SK-N-SH (cell line): ENCODE results near the gene PTBP1. TPM values are rescaled to one million over a fixed set of nuclear protein-coding genes. Genes with fewer than 3 reads are reported as not detected.

Source experiments
- CTCF ChIA-PET: fragments of 300-600, 350-600 bp; formaldehyde crosslinking; extraction: SDS; loops from one replicate; lab custom pipeline; 2021; lab: Yijun Ruan, JAX
- POLR2A ChIA-PET: fragments of 350-600 bp; sonication (Branson Sonifier 250); formaldehyde crosslinking; extraction: SDS; loops from one replicate; lab custom pipeline; 2020; ENCODE audit warnings: antibody characterized with exemption, inconsistent platforms; lab: Yijun Ruan, JAX
- DNase-seq: peaks from one replicate; pipeline ENCODE4 v3.0.0; 2012
- H2AFZ ChIP-seq: fragments of 200-600 bp; sonication (generic); 2 replicates; pipeline ENCODE4 v1.8.1; 2016; ENCODE audit warnings: antibody characterized with exemption, mild to moderate bottlenecking, low read depth
- H3F3A ChIP-seq: fragments of 200-600 bp; sonication (generic); replicated peaks from 2 replicates; pipeline ENCODE3; 2016; ENCODE audit warnings: antibody characterized with exemption, mild to moderate bottlenecking; ENCODE audit not compliant: insufficient read depth
- H3K27ac ChIP-seq, 2 experiments: fragments of 200-500 bp in 1 of 2; fragments of 200-600 bp in 1 of 2; sonication (Bioruptor generic) in 1 of 2; sonication (generic), shearing (Covaris generic) in 1 of 2; 2 replicates each; pipeline versions ENCODE4 v1.5.1 to v1.6.1; 2014 to 2016; ENCODE audit warnings: low read depth in 2 of 2, inconsistent platforms in 1 of 2, low read length in 1 of 2, mild to moderate bottlenecking in 1 of 2, mixed read lengths in 1 of 2
- H3K27me3 ChIP-seq: fragments of 200-600 bp; sonication (generic), shearing (Covaris generic); 2 replicates; pipeline ENCODE4 v1.6.1; 2016; ENCODE audit warnings: mixed run types; ENCODE audit not compliant: insufficient read depth
- H3K36me3 ChIP-seq, 2 experiments: fragments of 200-500 bp in 1 of 2; fragments of 200-600 bp in 1 of 2; sonication (Bioruptor generic) in 1 of 2; sonication (generic) in 1 of 2; replicated peaks in 1 of 2; 2 replicates each; pipeline versions ENCODE3 to v1.5.1; 2014 to 2016; ENCODE audit warnings: low read length in 1 of 2, mild to moderate bottlenecking in 1 of 2; ENCODE audit not compliant: insufficient read depth in 2 of 2, control insufficient read depth in 1 of 2
- H3K4me1 ChIP-seq, 2 experiments: fragments of 200-500 bp in 1 of 2; fragments of 200-600 bp in 1 of 2; sonication (Bioruptor generic) in 1 of 2; sonication (generic), shearing (Covaris generic) in 1 of 2; 2 replicates each; pipeline versions ENCODE4 v1.5.1 to v1.6.1; 2014 to 2016; ENCODE audit warnings: low read depth in 1 of 2, low read length in 1 of 2, mixed run types in 1 of 2; ENCODE audit not compliant: insufficient read depth in 2 of 2, control insufficient read depth in 1 of 2
- H3K4me2 ChIP-seq: fragments of 200-600 bp; sonication (generic), shearing (Covaris generic); 2 replicates; pipeline ENCODE4 v1.6.1; 2017; ENCODE audit warnings: mixed run types
- H3K4me3 ChIP-seq, 2 experiments: fragments of 200-500 bp in 1 of 2; fragments of 200-600 bp in 1 of 2; sonication (Bioruptor generic) in 1 of 2; sonication (generic), shearing (Covaris generic) in 1 of 2; 2 replicates each; pipeline versions ENCODE4 v1.5.1 to v1.8.1; 2014 to 2016; ENCODE audit warnings: low read depth in 2 of 2, inconsistent platforms in 1 of 2, low read length in 1 of 2, mild to moderate bottlenecking in 1 of 2, mixed read lengths in 1 of 2, moderate library complexity in 1 of 2
- H3K79me2 ChIP-seq: fragments of 200-600 bp; sonication (generic); 2 replicates; pipeline ENCODE4 v1.8.1; 2017; ENCODE audit warnings: mild to moderate bottlenecking; ENCODE audit not compliant: insufficient read depth
- H3K9ac ChIP-seq: fragments of 200-600 bp; sonication (generic); 2 replicates; pipeline ENCODE4 v1.6.1; 2017; ENCODE audit warnings: mixed run types
- H3K9me2 ChIP-seq: fragments of 200-600 bp; sonication (generic); 2 replicates; pipeline ENCODE4 v1.6.1; 2017; ENCODE audit warnings: mixed run types
- H3K9me3 ChIP-seq: fragments of 200-600 bp; sonication (generic); 2 replicates; pipeline ENCODE4 v1.6.1; 2017; ENCODE audit warnings: mixed run types, mild to moderate bottlenecking, moderate library complexity
- H4K20me1 ChIP-seq: fragments of 200-600 bp; sonication (generic); 2 replicates; pipeline ENCODE4 v1.6.1; 2017; ENCODE audit warnings: mild to moderate bottlenecking, mixed run types; ENCODE audit not compliant: insufficient read depth
- ELF1 ChIP-seq: IDR thresholded peaks from 2 replicates; pipeline ENCODE4 v1.4.0; 2012
- EP300 ChIP-seq, 2 experiments: IDR thresholded peaks; 2 replicates each; pipeline versions ENCODE4 v1.4.0 to v1.6.1; 2012; ENCODE audit warnings: borderline replicate concordance in 1 of 2, low read depth in 1 of 2, low read length in 1 of 2
- EZH2phosphoT487 ChIP-seq: fragments of 200-600 bp; sonication (generic); IDR thresholded peaks from 2 replicates; pipeline ENCODE4 v1.6.1; 2017; ENCODE audit warnings: low read depth, mixed run types, mild to moderate bottlenecking, antibody characterized with exemption, moderate library complexity, borderline replicate concordance
- FOXM1 ChIP-seq: IDR thresholded peaks from 2 replicates; pipeline ENCODE4 v1.4.0; 2012; ENCODE audit warnings: low read depth, mild to moderate bottlenecking
- GATA2 ChIP-seq: sonication (generic); formaldehyde crosslinking; IDR thresholded peaks from 2 replicates; pipeline ENCODE4 v1.5.0; 2020; ENCODE audit warnings: mild to moderate bottlenecking, missing genetic modification reagents
- JUND ChIP-seq: IDR thresholded peaks from 2 replicates; pipeline ENCODE4 v1.4.0; 2012
- MXI1 ChIP-seq: IDR thresholded peaks from 2 replicates; pipeline ENCODE4 v1.6.1; 2012; ENCODE audit warnings: mild to moderate bottlenecking, low read depth, low read length, improper control_type of control experiment
- POLR2AphosphoS5 ChIP-seq: IDR thresholded peaks from 2 replicates; pipeline ENCODE4 v1.6.1; 2012; ENCODE audit warnings: low read depth, low read length
- RAD21 ChIP-seq: IDR thresholded peaks from 2 replicates; pipeline ENCODE4 v1.6.1; 2012; ENCODE audit warnings: mild to moderate bottlenecking, low read length
- SMC3 ChIP-seq: IDR thresholded peaks from 2 replicates; pipeline ENCODE4 v1.6.1; 2012; ENCODE audit warnings: low read depth, low read length, improper control_type of control experiment
- WGBS: methylation state at CpG from one replicate; pipeline ENCODE4 v1.1.6; 2017; ENCODE audit warnings: low lambda C conversion rate; 5-methylcytosine and 5-hydroxymethylcytosine counted together
- polyA plus RNA-seq, 3 experiments: library from polyadenylated mRNA; depleted of rRNA; stranded (reverse); fragments of >200 nt; gene quantifications; 2 replicates each; pipeline ENCODE4 v1.2.3, GENCODE V29; 2012
- TF ChIP-seq, protein P1 (sequence below): fragments of 150-350 bp; IDR thresholded peaks from 2 replicates; pipeline ENCODE4 v1.6.1; 2017; ENCODE audit warnings: antibody characterized with exemption, low read length, low read depth, borderline replicate concordance
- TF ChIP-seq, protein P2 (sequence below): IDR thresholded peaks from 2 replicates; pipeline ENCODE4; 2012
- TF ChIP-seq, protein P3 (sequence below): fragments of 150-350 bp; IDR thresholded peaks from 2 replicates; pipeline ENCODE4 v1.6.1; 2016; ENCODE audit warnings: mild to moderate bottlenecking, low read depth, low read length
- TF ChIP-seq, protein P4 (sequence below): fragments of 200-600 bp; sonication (generic); IDR thresholded peaks from 2 replicates; pipeline ENCODE4 v1.6.1; 2017; ENCODE audit warnings: antibody characterized with exemption, mild to moderate bottlenecking, moderate library complexity
- TF ChIP-seq, protein P5 (sequence below): IDR thresholded peaks from 2 replicates; pipeline ENCODE4 v1.4.0; 2012; ENCODE audit warnings: low read depth
- TF ChIP-seq, protein P6 (sequence below): IDR thresholded peaks from 2 replicates; pipeline ENCODE4 v1.4.0; 2012; ENCODE audit warnings: low read depth, borderline replicate concordance
- TF ChIP-seq, protein P7 (sequence below): IDR thresholded peaks from 2 replicates; pipeline ENCODE4 v1.4.0; 2012; ENCODE audit warnings: low read depth, borderline replicate concordance

PTBP1 gene
- polyA plus RNA-seq, 1 of the 3 experiments (the other 2 are of a cell fraction): 243 TPM

DNA sequence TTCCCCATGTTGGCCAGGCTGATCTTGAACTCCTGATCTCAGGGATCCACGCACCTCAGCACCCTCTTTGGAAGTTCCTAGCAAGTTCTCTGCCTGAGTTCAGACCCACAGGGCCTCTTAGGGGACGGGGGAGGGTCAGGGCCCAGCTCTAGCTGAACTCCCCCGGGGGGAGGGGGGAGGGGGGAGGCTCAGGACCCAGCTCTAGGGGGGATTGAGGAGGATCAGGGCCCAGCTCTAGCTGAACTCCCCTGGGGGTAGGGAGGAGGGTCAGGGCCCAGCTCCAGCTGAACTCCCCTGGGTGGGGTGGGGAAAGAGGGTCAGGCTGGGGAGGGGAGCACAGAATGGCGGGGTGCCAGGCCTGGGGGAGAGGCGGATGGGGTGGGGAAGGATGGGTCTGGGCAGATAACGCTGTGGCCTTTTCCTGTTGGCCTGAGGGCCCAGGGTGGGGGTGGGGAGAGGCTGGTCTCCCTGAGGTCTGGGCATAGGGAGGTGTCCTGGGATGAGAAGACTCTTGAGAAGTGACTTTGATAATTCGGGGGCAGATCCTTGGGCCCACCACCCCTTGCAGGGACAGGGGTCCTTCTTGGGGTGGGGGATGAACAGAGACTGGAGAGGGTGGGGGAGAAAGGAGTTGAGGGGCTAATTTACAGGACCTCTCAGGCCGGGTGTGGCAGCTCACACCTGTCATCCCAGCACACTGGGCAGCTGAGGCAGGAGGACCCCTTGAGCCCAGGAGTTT is 5.5 kb upstream of the PTBP1 start:
- CTCF ChIA-PET: interaction anchor here (1.0 to 1.7 kb wide), 3 partner anchors 22 to 192 kb away, joined by 3 to 5 read pairs (median 3); partner anchors contain the start of genes CFD and WDR18
- Histone ChIP-seq H3K4me2 (no peak overlapping the region), H4K20me1 (no peaks in the 10 kb centered on the region), H3K9me3 (no peaks in the 10 kb centered on the region), H2AFZ (no peak overlapping the region), H3K4me3 (no peak overlapping the region), H3K9me2 (no peaks in the 10 kb centered on the region), H3F3A (peaks cover 4% of the 10 kb centered on the region), H3K79me2 (no peaks in the 10 kb centered on the region), H3K4me1 (peaks cover 0 to 20% of the 10 kb centered on the region in 2 experiments; a peak in 1 of 4 replicates), H3K27ac (no peak overlapping the region), H3K27me3 (no peaks in the 10 kb centered on the region), H3K9ac (no peak overlapping the region), H3K36me3 (no peaks in the 10 kb centered on the region)
- 55% methylated on average over 7 of the region's 8 CpGs for WGBS
- peak; percentile 61 for DNase-seq
- TF ChIP-seq, protein P1, sequence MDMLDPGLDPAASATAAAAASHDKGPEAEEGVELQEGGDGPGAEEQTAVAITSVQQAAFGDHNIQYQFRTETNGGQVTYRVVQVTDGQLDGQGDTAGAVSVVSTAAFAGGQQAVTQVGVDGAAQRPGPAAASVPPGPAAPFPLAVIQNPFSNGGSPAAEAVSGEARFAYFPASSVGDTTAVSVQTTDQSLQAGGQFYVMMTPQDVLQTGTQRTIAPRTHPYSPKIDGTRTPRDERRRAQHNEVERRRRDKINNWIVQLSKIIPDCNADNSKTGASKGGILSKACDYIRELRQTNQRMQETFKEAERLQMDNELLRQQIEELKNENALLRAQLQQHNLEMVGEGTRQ: no peak
- TF ChIP-seq, protein P2, sequence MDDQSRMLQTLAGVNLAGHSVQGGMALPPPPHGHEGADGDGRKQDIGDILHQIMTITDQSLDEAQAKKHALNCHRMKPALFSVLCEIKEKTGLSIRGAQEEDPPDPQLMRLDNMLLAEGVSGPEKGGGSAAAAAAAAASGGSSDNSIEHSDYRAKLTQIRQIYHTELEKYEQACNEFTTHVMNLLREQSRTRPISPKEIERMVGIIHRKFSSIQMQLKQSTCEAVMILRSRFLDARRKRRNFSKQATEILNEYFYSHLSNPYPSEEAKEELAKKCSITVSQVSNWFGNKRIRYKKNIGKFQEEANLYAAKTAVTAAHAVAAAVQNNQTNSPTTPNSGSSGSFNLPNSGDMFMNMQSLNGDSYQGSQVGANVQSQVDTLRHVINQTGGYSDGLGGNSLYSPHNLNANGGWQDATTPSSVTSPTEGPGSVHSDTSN: no peak
- TF ChIP-seq JUND (no peak), GATA2 (CRISPR knock-in tag) (no peak), EP300 (IDR thresholded peaks at IDR 0.05; ENCODE audit: borderline replicate concordance in 1 of 2, low read depth in 1 of 2, low read length in 1 of 2) (no peak), RAD21 (no peak), POLR2AphosphoS5 (no peak), SMC3 (no peak), EZH2phosphoT487 (no peak), ELF1 (no peak), FOXM1 (no peak), MXI1 (no peak)
- TF ChIP-seq, protein P3, sequence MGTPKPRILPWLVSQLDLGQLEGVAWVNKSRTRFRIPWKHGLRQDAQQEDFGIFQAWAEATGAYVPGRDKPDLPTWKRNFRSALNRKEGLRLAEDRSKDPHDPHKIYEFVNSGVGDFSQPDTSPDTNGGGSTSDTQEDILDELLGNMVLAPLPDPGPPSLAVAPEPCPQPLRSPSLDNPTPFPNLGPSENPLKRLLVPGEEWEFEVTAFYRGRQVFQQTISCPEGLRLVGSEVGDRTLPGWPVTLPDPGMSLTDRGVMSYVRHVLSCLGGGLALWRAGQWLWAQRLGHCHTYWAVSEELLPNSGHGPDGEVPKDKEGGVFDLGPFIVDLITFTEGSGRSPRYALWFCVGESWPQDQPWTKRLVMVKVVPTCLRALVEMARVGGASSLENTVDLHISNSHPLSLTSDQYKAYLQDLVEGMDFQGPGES: no peak
- TF ChIP-seq, protein P4, sequence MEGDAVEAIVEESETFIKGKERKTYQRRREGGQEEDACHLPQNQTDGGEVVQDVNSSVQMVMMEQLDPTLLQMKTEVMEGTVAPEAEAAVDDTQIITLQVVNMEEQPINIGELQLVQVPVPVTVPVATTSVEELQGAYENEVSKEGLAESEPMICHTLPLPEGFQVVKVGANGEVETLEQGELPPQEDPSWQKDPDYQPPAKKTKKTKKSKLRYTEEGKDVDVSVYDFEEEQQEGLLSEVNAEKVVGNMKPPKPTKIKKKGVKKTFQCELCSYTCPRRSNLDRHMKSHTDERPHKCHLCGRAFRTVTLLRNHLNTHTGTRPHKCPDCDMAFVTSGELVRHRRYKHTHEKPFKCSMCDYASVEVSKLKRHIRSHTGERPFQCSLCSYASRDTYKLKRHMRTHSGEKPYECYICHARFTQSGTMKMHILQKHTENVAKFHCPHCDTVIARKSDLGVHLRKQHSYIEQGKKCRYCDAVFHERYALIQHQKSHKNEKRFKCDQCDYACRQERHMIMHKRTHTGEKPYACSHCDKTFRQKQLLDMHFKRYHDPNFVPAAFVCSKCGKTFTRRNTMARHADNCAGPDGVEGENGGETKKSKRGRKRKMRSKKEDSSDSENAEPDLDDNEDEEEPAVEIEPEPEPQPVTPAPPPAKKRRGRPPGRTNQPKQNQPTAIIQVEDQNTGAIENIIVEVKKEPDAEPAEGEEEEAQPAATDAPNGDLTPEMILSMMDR: no peak
- TF ChIP-seq, protein P5, sequence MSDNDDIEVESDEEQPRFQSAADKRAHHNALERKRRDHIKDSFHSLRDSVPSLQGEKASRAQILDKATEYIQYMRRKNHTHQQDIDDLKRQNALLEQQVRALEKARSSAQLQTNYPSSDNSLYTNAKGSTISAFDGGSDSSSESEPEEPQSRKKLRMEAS: no peak
- TF ChIP-seq, protein P6, sequence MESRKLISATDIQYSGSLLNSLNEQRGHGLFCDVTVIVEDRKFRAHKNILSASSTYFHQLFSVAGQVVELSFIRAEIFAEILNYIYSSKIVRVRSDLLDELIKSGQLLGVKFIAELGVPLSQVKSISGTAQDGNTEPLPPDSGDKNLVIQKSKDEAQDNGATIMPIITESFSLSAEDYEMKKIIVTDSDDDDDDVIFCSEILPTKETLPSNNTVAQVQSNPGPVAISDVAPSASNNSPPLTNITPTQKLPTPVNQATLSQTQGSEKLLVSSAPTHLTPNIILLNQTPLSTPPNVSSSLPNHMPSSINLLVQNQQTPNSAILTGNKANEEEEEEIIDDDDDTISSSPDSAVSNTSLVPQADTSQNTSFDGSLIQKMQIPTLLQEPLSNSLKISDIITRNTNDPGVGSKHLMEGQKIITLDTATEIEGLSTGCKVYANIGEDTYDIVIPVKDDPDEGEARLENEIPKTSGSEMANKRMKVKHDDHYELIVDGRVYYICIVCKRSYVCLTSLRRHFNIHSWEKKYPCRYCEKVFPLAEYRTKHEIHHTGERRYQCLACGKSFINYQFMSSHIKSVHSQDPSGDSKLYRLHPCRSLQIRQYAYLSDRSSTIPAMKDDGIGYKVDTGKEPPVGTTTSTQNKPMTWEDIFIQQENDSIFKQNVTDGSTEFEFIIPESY: no peak
- TF ChIP-seq, protein P7, sequence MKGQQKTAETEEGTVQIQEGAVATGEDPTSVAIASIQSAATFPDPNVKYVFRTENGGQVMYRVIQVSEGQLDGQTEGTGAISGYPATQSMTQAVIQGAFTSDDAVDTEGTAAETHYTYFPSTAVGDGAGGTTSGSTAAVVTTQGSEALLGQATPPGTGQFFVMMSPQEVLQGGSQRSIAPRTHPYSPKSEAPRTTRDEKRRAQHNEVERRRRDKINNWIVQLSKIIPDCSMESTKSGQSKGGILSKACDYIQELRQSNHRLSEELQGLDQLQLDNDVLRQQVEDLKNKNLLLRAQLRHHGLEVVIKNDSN: no peak
- POLR2A ChIA-PET: interaction anchor here (0.6 kb wide), 1 partner anchor 10 kb away, joined by 3 read pairs; no protein-coding TSS in a partner anchor
